Measurements from ENCODE around the gene DAAM1. TPM values are rescaled to one million over a fixed set of nuclear protein-coding genes. Genes with fewer than 3 reads are reported as not detected.

Gene DAAM1
- polyA plus RNA-seq, 2 donors = 21.7 to 32.7 TPM

DNA sequence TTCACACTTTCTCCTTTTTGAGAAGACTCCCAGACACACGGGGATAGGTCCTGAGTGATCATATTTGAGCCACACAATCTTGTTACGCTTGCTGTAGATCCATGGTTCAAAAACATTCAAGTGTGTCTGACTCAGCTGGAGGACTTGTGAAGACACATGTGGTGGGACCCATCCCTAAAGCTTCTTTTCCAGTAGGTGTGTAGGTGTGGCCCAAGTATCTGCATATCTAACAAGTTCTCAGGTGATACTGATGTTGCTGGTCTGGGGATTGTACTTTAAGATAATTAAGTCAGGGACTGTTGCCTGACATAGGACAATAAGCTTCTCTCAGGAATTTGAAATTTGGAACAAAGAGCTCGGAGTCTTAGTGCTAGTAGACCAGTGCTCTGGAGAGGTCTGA is 4.1 kb upstream of the DAAM1 start:
- H3K27me3 ChIP-seq (ENCODE audit: control insufficient read depth in 1 of 2, insufficient read depth in 2 of 2, low read length in 2 of 2) = no peaks in the 10 kb centered on the region
- H3K36me3 ChIP-seq (ENCODE audit: control insufficient read depth in 2 of 2, insufficient read depth in 2 of 2, low read length in 1 of 2) = no peaks in the 10 kb centered on the region
- H3K4me1 ChIP-seq (ENCODE audit: control insufficient read depth in 2 of 2, insufficient read depth in 2 of 2, low read length in 1 of 2) = no peaks in the 10 kb centered on the region
- 76 to 80% methylated on average over 3 of the region's 3 CpGs for WGBS, 2 donors
- H3K27ac ChIP-seq (ENCODE audit: low read depth in 2 of 2, low read length in 1 of 2) = no peak overlapping the region
- H3K9me3 ChIP-seq (ENCODE audit: control insufficient read depth in 2 of 2, insufficient read depth in 1 of 2, low read depth in 1 of 2, low read length in 1 of 2) = no peaks in the 10 kb centered on the region
- H3K4me3 ChIP-seq (ENCODE audit: low read depth in 1 of 2, low read length in 2 of 2) = no peak overlapping the region

DNA sequence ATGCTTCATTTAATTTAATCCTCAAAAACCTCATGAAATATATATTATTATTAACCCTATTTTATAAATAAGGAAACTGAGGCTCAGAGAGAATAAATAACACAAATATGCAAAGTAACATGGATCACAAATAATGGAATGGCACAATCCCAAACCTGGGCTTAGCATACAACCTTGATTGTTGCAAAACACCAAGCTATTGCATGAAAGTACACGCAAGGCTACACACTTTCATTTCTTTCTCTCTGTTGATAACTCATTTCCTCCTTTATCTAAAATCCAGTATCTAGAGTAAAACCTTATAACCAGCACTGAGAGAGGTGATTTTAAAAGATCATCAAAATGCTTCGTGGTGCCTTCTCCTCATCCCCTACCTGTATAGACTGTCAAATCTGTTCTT is 2.8 kb upstream of the DAAM1 start:
- Histone ChIP-seq H3K4me3 (ENCODE audit: low read depth in 1 of 2, low read length in 2 of 2) (no peak overlapping the region), H3K27ac (ENCODE audit: low read depth in 2 of 2, low read length in 1 of 2) (no peak overlapping the region), H3K27me3 (ENCODE audit: control insufficient read depth in 1 of 2, insufficient read depth in 2 of 2, low read length in 2 of 2) (no peaks in the 10 kb centered on the region), H3K36me3 (ENCODE audit: control insufficient read depth in 2 of 2, insufficient read depth in 2 of 2, low read length in 1 of 2) (no peaks in the 10 kb centered on the region), H3K9me3 (ENCODE audit: control insufficient read depth in 2 of 2, insufficient read depth in 1 of 2, low read depth in 1 of 2, low read length in 1 of 2) (no peaks in the 10 kb centered on the region), H3K4me1 (ENCODE audit: control insufficient read depth in 2 of 2, insufficient read depth in 2 of 2, low read length in 1 of 2) (no peaks in the 10 kb centered on the region)
- WGBS, 2 donors = 62 to 68% methylated on average over 2 of the region's 2 CpGs

DNA sequence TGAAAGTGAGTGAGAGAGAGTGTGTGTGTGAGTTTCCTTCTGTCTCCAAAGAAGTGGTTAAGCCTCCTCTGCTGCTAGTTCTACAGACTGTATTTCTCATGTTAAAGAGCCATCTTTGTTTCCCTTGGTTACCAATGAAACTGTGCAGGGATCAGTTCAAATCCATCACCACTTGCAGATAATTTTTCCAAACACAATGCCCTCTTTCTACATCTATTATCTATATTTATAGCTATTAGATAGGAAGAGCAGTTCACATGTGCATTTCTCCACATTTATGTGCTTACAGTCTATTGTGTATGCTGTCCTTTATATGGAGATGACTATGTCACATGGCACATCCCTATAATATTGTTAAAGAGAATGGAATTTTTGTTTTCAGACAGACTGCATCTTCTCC is 2.2 kb upstream of the DAAM1 start:
- no peak overlapping the region for H3K27ac ChIP-seq (ENCODE audit: low read depth in 2 of 2, low read length in 1 of 2)
- H3K36me3 ChIP-seq (ENCODE audit: control insufficient read depth in 2 of 2, insufficient read depth in 2 of 2, low read length in 1 of 2) = no peaks in the 10 kb centered on the region
- H3K4me3 ChIP-seq (ENCODE audit: low read depth in 1 of 2, low read length in 2 of 2) = no peak overlapping the region
- H3K4me1 ChIP-seq (ENCODE audit: control insufficient read depth in 2 of 2, insufficient read depth in 2 of 2, low read length in 1 of 2) = no peaks in the 10 kb centered on the region
- H3K27me3 ChIP-seq (ENCODE audit: control insufficient read depth in 1 of 2, insufficient read depth in 2 of 2, low read length in 2 of 2) = no peaks in the 10 kb centered on the region
- H3K9me3 ChIP-seq (ENCODE audit: control insufficient read depth in 2 of 2, insufficient read depth in 1 of 2, low read depth in 1 of 2, low read length in 1 of 2) = no peaks in the 10 kb centered on the region

DNA sequence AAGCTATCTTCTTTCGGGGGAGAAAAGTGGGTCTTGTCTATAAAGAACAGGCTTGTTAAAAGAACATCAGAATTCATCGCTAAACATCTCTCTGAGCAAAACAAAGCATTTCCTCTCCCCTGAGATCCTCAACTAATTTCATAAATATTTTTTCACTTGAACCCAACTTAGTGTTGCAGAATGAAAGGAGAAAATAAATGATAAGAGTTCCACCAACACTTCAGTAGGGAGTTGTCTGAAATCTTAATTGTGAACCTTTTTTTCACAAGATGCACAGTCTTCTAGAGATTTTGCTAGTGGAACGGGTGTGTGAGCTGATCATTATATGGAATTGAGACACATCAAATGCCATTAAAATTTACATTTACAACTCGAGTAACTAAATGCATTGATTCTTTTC is 1.3 kb upstream of the DAAM1 start:
- Histone ChIP-seq H3K4me3 (ENCODE audit: low read depth in 1 of 2, low read length in 2 of 2) (peak overlapping the region in 1 of 2 donors; percentile 66), H3K9me3 (ENCODE audit: control insufficient read depth in 2 of 2, insufficient read depth in 1 of 2, low read depth in 1 of 2, low read length in 1 of 2) (no peaks in the 10 kb centered on the region), H3K36me3 (ENCODE audit: control insufficient read depth in 2 of 2, insufficient read depth in 2 of 2, low read length in 1 of 2) (no peaks in the 10 kb centered on the region), H3K27me3 (ENCODE audit: control insufficient read depth in 1 of 2, insufficient read depth in 2 of 2, low read length in 2 of 2) (no peaks in the 10 kb centered on the region), H3K4me1 (ENCODE audit: control insufficient read depth in 2 of 2, insufficient read depth in 2 of 2, low read length in 1 of 2) (peaks cover 0 to 2% of the 10 kb centered on the region in 2 donors), H3K27ac (ENCODE audit: low read depth in 2 of 2, low read length in 1 of 2) (no peak overlapping the region)
- 54 to 58% methylated on average over 4 of the region's 4 CpGs for WGBS, 2 donors

DNA sequence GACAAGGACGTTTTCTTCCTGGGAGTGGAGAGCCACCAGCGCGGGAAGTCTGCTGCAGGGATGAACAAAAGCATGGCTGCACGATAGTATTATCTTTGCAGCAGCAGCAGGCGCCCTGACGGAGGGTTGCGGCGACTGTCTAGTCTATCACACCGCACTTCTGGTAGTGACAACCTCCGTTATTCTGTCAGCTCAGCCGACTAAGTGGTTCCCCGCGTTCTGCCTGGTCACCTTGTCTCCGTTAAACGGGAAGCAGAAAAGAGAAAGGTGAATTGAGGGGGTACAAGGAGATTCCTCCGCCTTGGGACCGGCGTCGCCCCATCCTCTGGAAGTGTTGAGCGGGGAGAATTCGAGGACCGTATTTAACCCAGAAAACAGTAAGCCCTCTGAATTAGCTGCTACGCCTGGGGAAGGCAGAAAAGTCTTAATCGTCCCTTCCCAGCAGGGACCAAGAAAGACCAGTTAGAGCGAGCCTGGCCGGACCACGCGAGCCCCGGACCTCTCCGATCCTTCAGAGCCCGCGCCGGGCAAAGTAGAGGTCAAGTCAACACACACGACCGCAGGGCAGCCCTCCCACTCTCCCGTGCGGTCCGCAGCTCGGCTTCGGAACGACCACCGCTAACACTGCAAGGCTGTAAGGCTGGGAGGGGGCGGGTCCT is 536 bp upstream of the DAAM1 start:
- 1% methylated on average over 43 of the region's 43 CpGs for WGBS, 2 donors
- H3K9me3 ChIP-seq (ENCODE audit: control insufficient read depth in 2 of 2, insufficient read depth in 1 of 2, low read depth in 1 of 2, low read length in 1 of 2) = no peaks in the 10 kb centered on the region
- peaks cover 0 to 2% of the 10 kb centered on the region in 2 donors for H3K4me1 ChIP-seq (ENCODE audit: control insufficient read depth in 2 of 2, insufficient read depth in 2 of 2, low read length in 1 of 2)
- H3K27me3 ChIP-seq (ENCODE audit: control insufficient read depth in 1 of 2, insufficient read depth in 2 of 2, low read length in 2 of 2) = no peaks in the 10 kb centered on the region
- peak overlapping the region; percentile 81 to 92 for H3K27ac ChIP-seq (ENCODE audit: low read depth in 2 of 2, low read length in 1 of 2)
- H3K36me3 ChIP-seq (ENCODE audit: control insufficient read depth in 2 of 2, insufficient read depth in 2 of 2, low read length in 1 of 2) = no peaks in the 10 kb centered on the region
- H3K4me3 ChIP-seq (ENCODE audit: low read depth in 1 of 2, low read length in 2 of 2) = peak overlapping the region; percentile 66 to 69

DNA sequence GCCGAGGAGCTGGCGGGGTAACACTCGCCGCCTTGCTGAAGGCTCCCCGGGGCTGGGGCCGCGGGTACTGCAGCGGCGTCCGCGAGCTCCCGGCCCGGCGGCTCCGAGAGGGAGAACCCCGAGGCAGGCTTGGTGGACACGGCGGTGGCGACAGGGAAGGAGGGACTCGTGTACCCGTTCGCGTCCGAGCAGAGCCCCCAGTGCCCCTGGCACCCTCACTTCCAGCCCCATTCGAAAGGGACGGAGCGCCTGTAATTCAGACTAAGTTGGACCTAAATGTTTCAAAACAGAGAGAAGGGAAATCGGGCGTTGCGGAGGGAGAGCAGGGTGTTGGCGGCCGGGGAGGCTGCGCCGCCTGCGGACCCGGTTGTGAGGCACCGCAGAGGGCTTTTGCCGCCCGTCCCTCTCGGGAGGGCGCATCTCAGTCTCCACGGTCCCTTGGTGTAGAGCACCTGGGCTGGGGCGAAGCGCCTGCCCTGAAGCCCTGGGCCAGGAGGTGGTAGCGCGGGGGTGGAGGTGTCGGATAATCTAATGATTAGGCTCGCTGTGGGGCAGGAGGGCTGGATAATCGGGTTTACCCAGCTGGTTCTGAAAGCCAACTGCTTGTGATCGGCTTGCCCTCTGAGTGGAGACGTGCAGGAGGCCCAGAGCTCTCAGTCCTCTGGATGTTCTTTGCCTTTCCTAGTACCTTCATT is 771 bp downstream of the DAAM1 start:
- H3K27ac ChIP-seq (ENCODE audit: low read depth in 2 of 2, low read length in 1 of 2) = peak overlapping the region; percentile 99
- 0 to 1% methylated on average over 51 of the region's 51 CpGs for WGBS, 2 donors
- H3K27me3 ChIP-seq (ENCODE audit: control insufficient read depth in 1 of 2, insufficient read depth in 2 of 2, low read length in 2 of 2) = no peaks in the 10 kb centered on the region
- H3K36me3 ChIP-seq (ENCODE audit: control insufficient read depth in 2 of 2, insufficient read depth in 2 of 2, low read length in 1 of 2) = no peaks in the 10 kb centered on the region
- peak overlapping the region; percentile 66 to 88 for H3K4me3 ChIP-seq (ENCODE audit: low read depth in 1 of 2, low read length in 2 of 2)
- H3K9me3 ChIP-seq (ENCODE audit: control insufficient read depth in 2 of 2, insufficient read depth in 1 of 2, low read depth in 1 of 2, low read length in 1 of 2) = no peaks in the 10 kb centered on the region
- peaks cover 0 to 2% of the 10 kb centered on the region in 2 donors for H3K4me1 ChIP-seq (ENCODE audit: control insufficient read depth in 2 of 2, insufficient read depth in 2 of 2, low read length in 1 of 2)

DNA sequence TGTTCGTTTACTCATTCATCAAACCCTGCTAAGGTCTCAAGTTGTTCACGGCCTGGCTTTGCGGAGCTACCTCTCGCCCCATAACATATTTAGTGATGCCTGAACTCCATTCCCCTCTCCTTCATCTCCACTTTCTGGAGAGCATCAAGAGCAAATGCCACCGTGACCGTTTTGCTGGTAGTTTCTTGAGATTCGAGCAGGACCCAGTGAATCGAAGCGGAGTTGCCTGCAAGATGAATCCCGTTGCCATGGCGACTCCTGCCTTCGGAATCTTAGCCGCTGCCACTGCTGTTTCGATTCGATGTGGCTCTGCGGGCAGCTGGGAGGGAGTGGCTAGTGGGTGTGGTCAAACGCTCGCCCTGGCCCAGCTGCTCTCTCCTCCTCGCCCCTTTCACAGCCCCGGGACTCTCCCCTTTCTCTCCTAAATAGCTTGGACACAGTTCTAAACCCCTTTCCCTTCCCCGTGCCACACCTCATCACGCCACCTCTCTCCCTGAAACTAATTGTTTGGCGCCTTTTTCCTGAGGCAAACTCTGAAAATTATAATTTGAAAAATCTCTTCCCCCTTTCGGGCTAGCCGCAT is 1.4 kb downstream of the DAAM1 start:
- no peaks in the 10 kb centered on the region for H3K9me3 ChIP-seq (ENCODE audit: control insufficient read depth in 2 of 2, insufficient read depth in 1 of 2, low read depth in 1 of 2, low read length in 1 of 2)
- no peaks in the 10 kb centered on the region for H3K36me3 ChIP-seq (ENCODE audit: control insufficient read depth in 2 of 2, insufficient read depth in 2 of 2, low read length in 1 of 2)
- H3K4me3 ChIP-seq (ENCODE audit: low read depth in 1 of 2, low read length in 2 of 2) = peak overlapping the region; percentile 66 to 88
- WGBS, 2 donors = 2% methylated on average over 25 of the region's 25 CpGs
- no peaks in the 10 kb centered on the region for H3K27me3 ChIP-seq (ENCODE audit: control insufficient read depth in 1 of 2, insufficient read depth in 2 of 2, low read length in 2 of 2)
- H3K4me1 ChIP-seq (ENCODE audit: control insufficient read depth in 2 of 2, insufficient read depth in 2 of 2, low read length in 1 of 2) = peaks cover 0 to 2% of the 10 kb centered on the region in 2 donors
- peak overlapping the region; percentile 99 for H3K27ac ChIP-seq (ENCODE audit: low read depth in 2 of 2, low read length in 1 of 2)

DNA sequence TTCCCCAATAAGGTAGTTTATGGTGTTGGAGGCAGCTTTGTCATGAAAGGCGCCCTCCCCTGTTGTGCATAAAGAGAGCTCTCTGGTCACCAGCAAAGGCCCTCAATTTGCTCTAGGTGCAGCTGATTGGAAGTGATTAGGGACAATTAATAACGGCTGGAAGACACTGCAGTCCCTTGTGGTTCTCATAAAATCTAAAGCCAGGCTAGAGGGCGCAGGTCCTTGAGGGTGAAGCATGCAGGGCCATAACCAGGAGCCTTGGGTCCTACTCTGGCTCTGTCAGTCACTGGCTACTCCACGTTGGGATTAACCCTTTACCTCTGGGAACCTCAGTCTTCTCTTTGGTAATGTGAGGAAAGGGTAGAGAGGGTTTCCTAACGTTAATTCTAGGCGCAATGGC is 1.9 kb downstream of the DAAM1 start:
- Histone ChIP-seq H3K27me3 (ENCODE audit: control insufficient read depth in 1 of 2, insufficient read depth in 2 of 2, low read length in 2 of 2) (no peaks in the 10 kb centered on the region), H3K4me1 (ENCODE audit: control insufficient read depth in 2 of 2, insufficient read depth in 2 of 2, low read length in 1 of 2) (peaks cover 0 to 2% of the 10 kb centered on the region in 2 donors), H3K4me3 (ENCODE audit: low read depth in 1 of 2, low read length in 2 of 2) (peak overlapping the region; percentile 66 to 88), H3K27ac (ENCODE audit: low read depth in 2 of 2, low read length in 1 of 2) (peak overlapping the region; percentile 99), H3K36me3 (ENCODE audit: control insufficient read depth in 2 of 2, insufficient read depth in 2 of 2, low read length in 1 of 2) (no peaks in the 10 kb centered on the region), H3K9me3 (ENCODE audit: control insufficient read depth in 2 of 2, insufficient read depth in 1 of 2, low read depth in 1 of 2, low read length in 1 of 2) (no peaks in the 10 kb centered on the region)
- WGBS, 2 donors = 37 to 40% methylated on average over 6 of the region's 6 CpGs

DNA sequence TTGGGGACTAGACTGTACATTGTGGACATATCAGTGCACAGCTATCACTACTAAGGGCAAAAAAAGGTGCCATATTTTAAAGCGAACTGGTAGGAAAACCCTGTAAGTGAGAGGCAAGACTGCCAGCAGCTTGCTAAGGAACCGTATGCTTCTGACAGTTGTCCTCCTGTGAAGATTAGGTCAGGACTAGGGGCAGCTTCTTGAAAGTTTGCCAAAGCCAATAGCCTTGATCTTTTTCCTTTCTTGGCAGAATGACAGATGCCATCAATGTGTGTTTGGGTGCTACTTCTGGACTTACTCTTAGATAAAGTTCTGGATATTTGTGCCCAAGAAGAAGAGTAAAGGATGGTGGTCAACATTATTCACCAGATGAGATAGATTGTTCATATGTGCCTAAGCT is 7.4 kb downstream of the DAAM1 start:
- peaks cover 0 to 4% of the 10 kb centered on the region in 2 donors for H3K4me1 ChIP-seq (ENCODE audit: control insufficient read depth in 2 of 2, insufficient read depth in 2 of 2, low read length in 1 of 2)
- WGBS, 2 donors = 54 to 77% methylated on average over 2 of the region's 2 CpGs
- no peak overlapping the region for H3K27ac ChIP-seq (ENCODE audit: low read depth in 2 of 2, low read length in 1 of 2)

More for the DNA sequence above, 7.4 kb downstream of the DAAM1 start:
- Histone ChIP-seq H3K36me3 (ENCODE audit: control insufficient read depth in 2 of 2, insufficient read depth in 2 of 2, low read length in 1 of 2) (no peaks in the 10 kb centered on the region), H3K27me3 (ENCODE audit: control insufficient read depth in 1 of 2, insufficient read depth in 2 of 2, low read length in 2 of 2) (no peaks in the 10 kb centered on the region), H3K4me3 (ENCODE audit: low read depth in 1 of 2, low read length in 2 of 2) (no peak overlapping the region), H3K9me3 (ENCODE audit: control insufficient read depth in 2 of 2, insufficient read depth in 1 of 2, low read depth in 1 of 2, low read length in 1 of 2) (no peaks in the 10 kb centered on the region)
